Testis (tissue), 2 donors: Measurements from ENCODE around the gene MMP20.

Source experiments
- CTCF ChIP-seq, 3 experiments: fragments of 450-650 bp in 2 of 3; fragments of 200-600 bp in 1 of 3; sonication (generic) in 1 of 3; IDR thresholded peaks; one replicate each; pipeline ENCODE4 v1.5.1; 2016 to 2019; ENCODE audit warnings: antibody characterized with exemption in 3 of 3, mild to moderate bottlenecking in 2 of 3, moderate library complexity in 1 of 3
- POLR2A ChIP-seq: fragments of 450-650 bp; IDR thresholded peaks from one replicate; pipeline ENCODE4 v1.6.1; 2017; ENCODE audit warnings: antibody characterized with exemption, mild to moderate bottlenecking, moderate library complexity

GRCh38 chr11:102604011-102604410 is 21.1 kb downstream of the MMP20 start:
- TF ChIP-seq POLR2A (no peak), CTCF (IDR thresholded peaks at IDR 0.05) (no peak)
